ENCODE results near the gene IFT88. TPM values are rescaled to one million over a fixed set of nuclear protein-coding genes. Genes with fewer than 3 reads are reported as not detected.

IFT88 gene
- total RNA-seq, 1 experiment from 2014 or later = 5.2 TPM

- H4K5ac ChIP-seq (ENCODE audit: insufficient read length, low read depth, low read length) = no peak overlapping the region
- no peak overlapping the region for H2BK12ac ChIP-seq (ENCODE audit: insufficient read length, low read depth, low read length)
- peaks cover 11% of the 10 kb centered on the region; the same call in 1 of the 2 replicates for H3K27me3 ChIP-seq (ENCODE audit: insufficient read depth, low read length)
- peaks cover 13 to 29% of the 10 kb centered on the region in 2 experiments for H3K4me1 Mint-ChIP-seq
- H3K36me3 Mint-ChIP-seq (ENCODE audit: insufficient read depth in 1 of 3, low read depth in 3 of 3) = peaks cover 1 to 15% (median 2%) of the 10 kb centered on the region in 3 experiments; a peak in 4 of 7 replicates
- peaks cover 3% of the 10 kb centered on the region; the same call in 1 of the 2 replicates for H3K4me1 ChIP-seq (ENCODE audit: insufficient read depth, low read length)
- H3K4me2 ChIP-seq (ENCODE audit: insufficient read depth, insufficient read length, low read length) = no peak overlapping the region
- H2BK5ac ChIP-seq (ENCODE audit: insufficient read length, low read length) = no peak overlapping the region
- H2BK120ac ChIP-seq (ENCODE audit: low read depth, low read length, poor library complexity, severe bottlenecking) = no peak overlapping the region
- no peak overlapping the region for H3K27ac Mint-ChIP-seq
- H3K18ac ChIP-seq (ENCODE audit: insufficient read length, low read depth, low read length) = no peak overlapping the region
- H4K8ac ChIP-seq (replicated peaks; ENCODE audit: insufficient read length, low read depth, low read length) = no peak overlapping the region
- no peaks in the 10 kb centered on the region for H4K20me1 ChIP-seq (ENCODE audit: control insufficient read depth, insufficient read depth, insufficient read length)
- no CpG with 5 or more reads among the region's 2 CpGs for WGBS (ENCODE audit: extremely low coverage, insufficient read length, low lambda C conversion rate)
- H3K9me3 Mint-ChIP-seq = peaks cover 15 to 22% of the 10 kb centered on the region in 2 experiments
- peaks cover 81% of the 10 kb centered on the region for H3K27me3 Mint-ChIP-seq (ENCODE audit: low read depth)
- H2BK15ac ChIP-seq (ENCODE audit: low read depth, low read length) = no peak overlapping the region
- peaks cover 6% of the 10 kb centered on the region for H3K23me2 ChIP-seq (ENCODE audit: insufficient read length, low read depth, low read length, poor library complexity, severe bottlenecking)
- no peak overlapping the region for H3K14ac ChIP-seq (ENCODE audit: insufficient read depth, low read length)
- no peak overlapping the region for H3T11ph ChIP-seq (ENCODE audit: low read length)
- no peak overlapping the region for H3K4ac ChIP-seq (ENCODE audit: low read depth, low read length)
- no peak for DNase-seq
- no peaks in the 10 kb centered on the region for H3K79me2 ChIP-seq (ENCODE audit: insufficient read depth, low read length)
- H4K91ac ChIP-seq (ENCODE audit: insufficient read length, low read depth, low read length) = no peak overlapping the region
- H3K4me3 Mint-ChIP-seq = no peak overlapping the region
- no peak overlapping the region for H3K56ac ChIP-seq (ENCODE audit: insufficient read length, low read depth, low read length)
- no peak overlapping the region for H3K9ac ChIP-seq (ENCODE audit: extremely low read depth, insufficient read length, low read length)
- H3K9me3 ChIP-seq (ENCODE audit: control insufficient read depth, low read depth, low read length) = no peaks in the 10 kb centered on the region
- no peak overlapping the region for H3K23ac ChIP-seq (ENCODE audit: insufficient read length, low read depth, low read length)
- H3K79me1 ChIP-seq (ENCODE audit: insufficient read depth, low read depth, low read length, poor library complexity, severe bottlenecking) = no peaks in the 10 kb centered on the region
- no peak for TF ChIP-seq CTCF (conservative IDR thresholded peaks at IDR 0.05)
- no peak overlapping the region for H2AFZ ChIP-seq (ENCODE audit: low read length)
- H2BK20ac ChIP-seq (ENCODE audit: low read depth, low read length, poor library complexity, severe bottlenecking) = no peak overlapping the region
- H2AK5ac ChIP-seq (ENCODE audit: insufficient read length, low read length) = no peak overlapping the region
- H3K27ac ChIP-seq (ENCODE audit: insufficient read length, low read depth, low read length) = no peak overlapping the region
Measured at GRCh38 chr13:20528452-20528851, 38.5 kb upstream of the IFT88 start.

Data from H9 (cell line).